Activated effector memory CD4-positive, alpha-beta T cell treated with anti-CD3 and anti-CD28 coated beads, Interleukin-2, amount 50 U/mL, for 16 hours (primary cell): Measurements from ENCODE around the gene P2RX7.

ENCODE experiments used
- DNase-seq: peaks from one replicate; pipeline ENCODE4 v3.0.0-alpha.2; 2020

P2RX7 gene

DNA sequence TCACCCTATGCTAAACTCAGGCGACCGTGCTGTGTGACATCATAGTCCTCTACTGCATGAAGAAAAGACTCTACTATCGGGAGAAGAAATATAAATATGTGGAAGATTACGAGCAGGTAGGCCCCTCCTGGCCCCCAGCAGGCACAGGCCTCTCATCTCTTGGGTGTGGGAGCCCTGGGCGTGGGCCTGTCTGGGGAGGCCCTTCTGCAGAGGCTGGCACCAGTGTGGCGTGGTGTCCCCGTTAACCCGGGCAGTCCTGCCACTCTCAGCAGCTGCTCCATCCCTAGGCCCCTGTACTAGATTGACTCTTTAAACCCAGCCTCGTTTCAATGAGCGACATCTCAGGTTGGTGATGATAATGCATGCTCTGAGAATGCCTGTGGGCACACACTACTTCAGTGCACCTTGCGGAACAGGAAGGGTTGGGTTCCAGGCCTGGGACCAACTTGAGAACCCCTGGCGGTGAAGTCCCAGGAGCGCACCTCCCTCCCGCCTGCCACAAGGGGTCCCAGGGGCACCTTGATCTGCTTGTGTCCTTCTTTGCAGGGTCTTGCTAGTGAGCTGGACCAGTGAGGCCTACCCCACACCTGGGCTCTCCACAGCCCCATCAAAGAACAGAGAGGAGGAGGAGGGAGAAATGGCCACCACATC lies 100.4 kb downstream of the P2RX7 start:
- DNase-seq, result no peak

DNA sequence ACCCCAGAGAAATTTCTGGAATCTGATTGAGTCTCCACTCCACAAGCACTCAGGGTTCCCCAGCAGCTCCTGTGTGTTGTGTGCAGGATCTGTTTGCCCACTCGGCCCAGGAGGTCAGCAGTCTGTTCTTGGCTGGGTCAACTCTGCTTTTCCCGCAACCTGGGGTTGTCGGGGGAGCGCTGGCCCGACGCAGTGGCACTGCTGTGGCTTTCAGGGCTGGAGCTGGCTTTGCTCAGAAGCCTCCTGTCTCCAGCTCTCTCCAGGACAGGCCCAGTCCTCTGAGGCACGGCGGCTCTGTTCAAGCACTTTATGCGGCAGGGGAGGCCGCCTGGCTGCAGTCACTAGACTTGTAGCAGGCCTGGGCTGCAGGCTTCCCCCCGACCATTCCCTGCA lies 100.9 kb downstream of the P2RX7 start:
- DNase-seq, result no peak

DNA sequence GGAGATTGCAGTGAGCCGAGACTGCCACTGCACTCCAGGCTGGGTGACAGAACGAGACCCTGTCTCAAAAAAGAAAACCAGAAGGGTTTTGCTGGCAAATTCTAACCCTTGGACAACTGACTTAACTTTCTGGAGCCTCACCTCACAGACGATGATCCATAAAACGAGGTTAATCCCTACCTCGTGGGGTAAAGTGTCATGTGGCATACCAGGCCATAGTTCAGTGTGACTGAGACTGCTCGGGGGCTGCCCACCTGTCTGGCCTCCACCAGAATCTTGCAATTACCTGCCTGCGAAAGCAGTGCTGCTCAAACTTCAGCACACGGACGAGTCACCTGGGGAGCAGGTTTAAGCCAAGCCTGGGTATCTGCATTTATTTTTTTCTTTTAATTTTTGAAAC lies 104.1 kb downstream of the P2RX7 start:
- DNase-seq, result no peak

DNA sequence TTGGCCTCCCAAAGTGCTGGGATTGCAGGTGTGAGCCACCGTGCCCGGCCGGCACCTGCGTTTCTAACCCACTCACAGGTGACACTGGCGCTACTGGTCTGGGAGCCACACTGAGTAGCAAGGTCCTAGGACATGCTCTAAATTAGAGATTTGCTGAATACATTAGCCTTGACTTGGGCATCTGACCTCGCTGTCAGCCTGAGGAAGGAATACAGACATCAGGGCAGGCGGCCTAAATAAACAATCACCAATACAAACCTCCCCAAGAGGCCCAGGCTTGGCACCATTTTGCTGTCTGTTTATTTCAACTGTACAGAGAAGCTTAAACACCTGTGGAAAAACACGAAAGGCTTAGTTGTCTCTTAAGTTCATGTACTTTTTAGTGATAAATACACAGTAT lies 104.7 kb downstream of the P2RX7 start:
- no peak for DNase-seq
